OCI-LY1 (cell line): ENCODE data around the gene CCDC97.

ENCODE experiments used
- H2AFZ ChIP-seq: fragments of 200-600 bp; sonication (generic), shearing (Covaris generic); 2 replicates; pipeline ENCODE4 v1.6.0; 2014; ENCODE audit warnings: antibody characterized with exemption, mild to moderate bottlenecking, low read length
- H3F3A ChIP-seq: fragments of 200-600 bp; sonication (generic), shearing (Covaris generic); 2 replicates; pipeline ENCODE4 v1.6.0; 2014; ENCODE audit warnings: mild to moderate bottlenecking, antibody characterized with exemption, low read length, moderate library complexity; ENCODE audit not compliant: insufficient read depth
- H3K27ac ChIP-seq: fragments of 200-600 bp; sonication (generic); 2 replicates; pipeline ENCODE4 v1.5.1; 2014; ENCODE audit warnings: low read length, mixed run types, mild to moderate bottlenecking, low read depth; ENCODE audit not compliant: poor library complexity, severe bottlenecking
- H3K27me3 ChIP-seq: fragments of 200-600 bp; sonication (generic); 2 replicates; pipeline ENCODE4 v1.6.0; 2014; ENCODE audit warnings: antibody characterized with exemption, mild to moderate bottlenecking, low read length, moderate library complexity; ENCODE audit not compliant: insufficient read depth
- H3K36me3 ChIP-seq: fragments of 200-600 bp; sonication (generic); 2 replicates; pipeline ENCODE4 v1.6.1; 2014; ENCODE audit warnings: mild to moderate bottlenecking, antibody characterized with exemption, low read length, moderate library complexity, mixed read lengths; ENCODE audit not compliant: insufficient read depth
- H3K4me1 ChIP-seq: fragments of 200-600 bp; sonication (generic); 2 replicates; pipeline ENCODE4 v1.5.1; 2014; ENCODE audit warnings: mild to moderate bottlenecking, low read length, moderate library complexity; ENCODE audit not compliant: insufficient read depth, severe bottlenecking
- H3K4me2 ChIP-seq: fragments of 200-600 bp; sonication (generic), shearing (Covaris generic); 2 replicates; pipeline ENCODE4 v1.6.1; 2014; ENCODE audit warnings: low read length
- H3K4me3 ChIP-seq: fragments of 200-600 bp; sonication (generic); 2 replicates; pipeline ENCODE4 v1.5.1; 2014; ENCODE audit warnings: low read length, low read depth, mild to moderate bottlenecking, mixed read lengths; ENCODE audit not compliant: poor library complexity, severe bottlenecking
- H3K79me2 ChIP-seq: fragments of 200-600 bp; shearing (Covaris generic); 2 replicates; pipeline ENCODE4 v1.6.1; 2016; ENCODE audit warnings: mixed run types, low read length, mixed read lengths; ENCODE audit not compliant: insufficient read depth
- H3K9ac ChIP-seq: fragments of 200-600 bp; sonication (generic), shearing (Covaris generic); 2 replicates; pipeline ENCODE4 v1.6.1; 2014; ENCODE audit warnings: mild to moderate bottlenecking, low read length, mixed read lengths
- H3K9me2 ChIP-seq: fragments of 200-600 bp; sonication (generic), shearing (Covaris generic); 2 replicates; pipeline ENCODE4 v1.6.1; 2014; ENCODE audit warnings: low read depth, mild to moderate bottlenecking, low read length, mixed read lengths
- H3K9me3 ChIP-seq: fragments of 200-600 bp; shearing (Covaris generic); 2 replicates; pipeline ENCODE4 v1.6.1; 2014; ENCODE audit warnings: low read length, mixed read lengths
- H4K20me1 ChIP-seq: fragments of 200-600 bp; sonication (generic), shearing (Covaris generic); 2 replicates; pipeline ENCODE4 v1.6.0; 2016; ENCODE audit warnings: mild to moderate bottlenecking, low read length; ENCODE audit not compliant: insufficient read depth
- CTCF ChIP-seq: fragments of 200-600 bp; sonication (generic), shearing (Covaris generic); IDR thresholded peaks from 2 replicates; pipeline ENCODE4 v1.5.1; 2017; ENCODE audit warnings: mild to moderate bottlenecking, antibody characterized with exemption, low read length, moderate library complexity, mixed read lengths
- EZH2 ChIP-seq: fragments of 200-600 bp; sonication (generic), shearing (Covaris generic); IDR thresholded peaks from 2 replicates; pipeline ENCODE4 v1.8.0; 2017; ENCODE audit warnings: borderline replicate concordance, mixed run types, mild to moderate bottlenecking, antibody characterized with exemption, low read length, moderate library complexity, mixed read lengths

The CCDC97 gene

GRCh38 chr19:41324921-41325639 is 15.1 kb downstream of the CCDC97 start:
- peak overlapping the region; percentile 85 for H3K27ac ChIP-seq
- no peak overlapping the region for H3K4me3 ChIP-seq
- H3K9me2 ChIP-seq, result no peaks in the 10 kb centered on the region
- no peaks in the 10 kb centered on the region for H3K79me2 ChIP-seq
- H3K4me2 ChIP-seq, result no peak overlapping the region
- H3F3A ChIP-seq, result 0 out of 2 replicates have a peak, but pooled peaks cover 4% of the 10 kb centered on the region
- H3K36me3 ChIP-seq, result peaks cover 37% of the 10 kb centered on the region; the same call in 1 of the 2 replicates
- H3K9ac ChIP-seq, result no peak overlapping the region; the same call in 1 of the 2 replicates
- H4K20me1 ChIP-seq, result no peaks in the 10 kb centered on the region
- no peaks in the 10 kb centered on the region for H3K9me3 ChIP-seq
- no peaks in the 10 kb centered on the region for H3K27me3 ChIP-seq
- TF ChIP-seq EZH2 (no peak), CTCF (no peak)
- no peak overlapping the region for H2AFZ ChIP-seq
- H3K4me1 ChIP-seq, result peaks cover 37% of the 10 kb centered on the region

GRCh38 chr19:41325640-41325946 is 15.6 kb downstream of the CCDC97 start:
- Histone ChIP-seq H3F3A (0 out of 2 replicates have a peak, but pooled peaks cover 4% of the 10 kb centered on the region), H3K9ac (peak overlapping the region; percentile 71; the same call in 1 of the 2 replicates), H3K27ac (peak overlapping the region; percentile 85), H3K4me3 (no peak overlapping the region), H3K27me3 (no peaks in the 10 kb centered on the region), H3K4me2 (peak overlapping the region; percentile 75; the same call in 1 of the 2 replicates), H3K79me2 (no peaks in the 10 kb centered on the region), H3K9me2 (no peaks in the 10 kb centered on the region), H3K4me1 (peaks cover 37% of the 10 kb centered on the region), H2AFZ (no peak overlapping the region), H4K20me1 (no peaks in the 10 kb centered on the region), H3K36me3 (peaks cover 37% of the 10 kb centered on the region; the same call in 1 of the 2 replicates), H3K9me3 (no peaks in the 10 kb centered on the region)
- TF ChIP-seq CTCF (no peak), EZH2 (no peak)

DNA sequence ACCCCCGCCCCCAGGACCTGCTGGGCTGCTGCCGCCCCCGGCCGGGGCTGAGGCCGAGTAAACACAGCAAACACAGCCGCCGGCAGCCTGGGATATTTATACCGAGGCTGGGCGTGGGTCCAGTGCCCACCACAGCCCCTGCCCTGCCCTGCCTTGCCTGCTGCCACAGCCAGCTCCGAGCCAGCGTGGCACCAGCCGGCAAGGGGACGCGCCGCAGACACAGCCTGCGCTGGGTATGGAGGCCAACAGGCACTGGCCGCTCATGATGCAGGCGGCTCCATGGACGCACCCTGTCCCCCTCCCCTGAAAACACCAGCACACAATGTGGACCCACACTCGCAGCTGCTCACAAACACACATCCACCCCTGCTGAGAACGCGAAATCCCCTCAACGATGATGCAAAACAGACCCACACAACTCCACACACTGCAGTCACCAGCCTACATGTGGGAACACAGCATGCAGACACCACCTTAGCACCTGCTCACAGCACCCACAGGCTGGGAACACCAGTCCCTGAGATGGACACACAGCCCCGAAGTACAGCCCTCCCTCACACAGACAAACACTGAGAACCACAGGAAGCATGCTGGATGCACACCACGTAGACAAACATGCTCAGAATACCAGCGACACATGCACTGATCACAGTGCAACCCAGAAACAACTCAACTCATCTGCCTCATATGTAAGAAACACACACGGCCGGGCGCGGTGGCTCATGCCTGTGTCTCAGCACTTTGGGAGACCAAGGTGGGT is 16.2 kb downstream of the CCDC97 start:
- Histone ChIP-seq H3K36me3 (peaks cover 35% of the 10 kb centered on the region), H3K9me2 (no peaks in the 10 kb centered on the region), H4K20me1 (no peaks in the 10 kb centered on the region), H3K27me3 (no peaks in the 10 kb centered on the region), H3K9ac (peak overlapping the region; percentile 71; the same call in 1 of the 2 replicates), H2AFZ (no peak overlapping the region), H3K4me3 (peak overlapping the region; percentile 56), H3K4me2 (peak overlapping the region; percentile 75), H3K79me2 (no peaks in the 10 kb centered on the region), H3K9me3 (no peaks in the 10 kb centered on the region), H3F3A (0 out of 2 replicates have a peak, but pooled peaks cover 4% of the 10 kb centered on the region), H3K27ac (peak overlapping the region; percentile 85), H3K4me1 (peaks cover 37% of the 10 kb centered on the region)
- TF ChIP-seq EZH2 (no peak), CTCF (no peak)
